Pulmonary artery endothelial cell (primary cell): Measurements from ENCODE around the gene ZBTB21. TPM values are rescaled to one million over a fixed set of nuclear protein-coding genes. Genes with fewer than 3 reads are reported as not detected.
"Not testable (repeated sequence)": the region's sequence is repeated elsewhere in the genome, so short reads cannot be mapped to it uniquely, and the experiment has no call there.

Source experiments
- DNase-seq: peaks from one replicate; pipeline ENCODE4 v3.0.0-alpha.2; 2011; ENCODE audit warnings: low read depth, low spot score
- total RNA-seq: library from RNA; depleted of rRNA; stranded (reverse); fragments of >200 nt; gene quantifications from 2 replicates; pipeline ENCODE4 v1.2.3, GENCODE V29; 2014

Gene ZBTB21
- total RNA-seq, 1 donor from 2014 or later: 5.0 TPM

DNA sequence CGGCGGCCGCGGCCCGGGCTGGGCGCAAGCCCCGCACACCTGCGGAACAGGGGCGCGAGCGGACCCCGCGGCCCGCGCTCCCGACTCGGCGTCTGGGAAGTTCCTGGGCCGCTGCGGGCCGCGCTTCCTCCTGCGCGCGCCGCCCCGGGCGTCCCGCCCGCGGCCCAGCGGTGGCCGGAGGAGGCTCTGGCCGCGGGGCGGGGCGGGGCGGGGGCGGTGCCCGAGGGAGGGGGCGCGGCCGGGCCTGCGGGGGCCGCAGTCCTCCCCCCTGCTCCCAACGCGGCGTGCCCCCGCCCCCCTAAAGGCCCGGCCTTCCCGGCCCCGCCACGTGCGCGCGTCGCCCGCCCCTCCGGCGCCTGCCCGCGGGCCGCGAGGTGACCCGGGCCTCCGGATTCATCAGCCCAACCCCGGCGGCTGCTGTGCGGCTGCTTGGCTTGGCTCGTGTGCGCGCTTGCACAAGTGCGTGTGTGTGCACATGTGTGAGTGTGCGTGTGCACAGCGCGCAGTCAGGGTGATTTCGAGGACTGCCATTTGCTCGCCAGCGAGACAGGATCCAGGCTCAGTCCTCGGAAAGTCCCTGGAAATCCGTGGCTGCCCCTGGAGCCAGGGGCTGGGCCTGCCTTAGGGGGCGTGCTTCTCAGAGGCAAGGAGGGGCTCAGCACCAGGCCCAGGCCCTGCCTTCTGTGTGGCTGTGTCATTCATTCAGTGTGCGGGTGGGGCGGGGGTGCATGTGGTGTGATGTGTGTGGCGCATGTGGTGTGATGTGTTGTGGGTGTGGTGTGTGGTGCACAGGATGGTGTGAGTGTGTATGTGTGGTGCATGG lies 56.1 kb downstream of the ZBTB21 start, which contains the start of gene C2CD2:
TSS of gene C2CD2 (minus strand) at position 188 of the 823 bp plus-strand sequence. CDS start 370 bp downstream, outside the sequence.
- DNase-seq: peak; percentile 46

DNA sequence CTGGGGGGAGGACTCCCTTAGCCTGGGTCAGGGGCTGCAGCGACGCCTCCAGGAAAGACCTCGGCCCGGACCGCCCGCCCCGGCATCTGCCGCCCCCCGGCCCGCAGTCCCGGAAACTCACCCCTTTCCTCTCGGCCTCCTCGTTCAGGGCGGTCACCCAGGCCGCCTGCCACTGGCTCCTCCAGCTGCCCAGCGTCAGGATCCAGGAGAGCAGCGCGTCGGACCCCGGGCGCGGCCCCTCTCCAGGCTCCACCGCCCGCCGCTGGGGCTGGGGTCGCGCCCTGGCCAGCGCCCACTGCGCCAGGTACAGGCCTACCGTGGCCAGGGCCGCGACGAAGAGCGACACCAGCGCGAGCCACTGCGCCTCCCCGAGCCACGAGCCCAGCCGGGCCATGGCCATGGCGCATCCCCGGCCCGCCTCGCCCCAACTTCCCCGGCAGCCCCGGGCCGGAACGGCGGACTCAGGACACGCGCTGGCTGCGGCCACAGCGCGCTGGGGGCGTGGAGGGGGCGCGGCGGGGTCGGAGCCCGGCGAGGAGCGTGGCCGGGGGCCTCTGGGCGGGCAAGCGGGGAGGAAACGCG lies 56.8 kb downstream of the ZBTB21 start:
- DNase-seq: no peak

DNA sequence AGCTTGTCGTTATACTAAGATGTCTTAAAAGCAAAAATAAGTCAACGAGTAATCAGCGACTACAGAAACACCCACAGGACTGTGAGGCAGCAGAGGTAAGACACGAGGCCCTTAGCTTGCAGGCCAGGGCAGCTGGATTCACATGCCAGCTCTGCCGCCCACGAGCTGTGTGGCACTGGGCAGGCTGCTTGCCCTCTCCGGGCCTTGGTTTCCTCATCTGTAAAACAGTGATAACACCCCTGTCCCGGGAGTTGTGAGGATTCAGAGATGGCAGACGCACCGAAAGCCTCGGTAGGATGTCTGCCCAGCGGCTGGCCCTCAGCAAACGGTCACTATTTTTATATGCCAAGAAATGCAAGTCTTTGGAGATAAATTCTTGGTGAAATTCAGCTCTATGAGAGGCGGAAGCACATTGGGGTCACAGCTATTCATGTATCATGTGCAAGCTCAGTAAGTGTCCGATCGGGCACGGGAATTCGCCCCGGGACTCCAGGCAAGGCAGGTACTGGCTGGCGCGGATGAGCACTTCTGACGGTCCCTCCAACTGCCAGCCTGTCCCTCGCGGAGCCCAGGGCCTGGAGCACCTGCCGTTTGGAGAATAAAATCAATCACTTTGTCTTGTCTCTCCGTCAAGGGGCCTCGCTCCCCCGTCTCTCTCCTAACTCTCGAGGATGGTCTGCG lies 57.5 kb downstream of the ZBTB21 start:
- DNase-seq: no peak

DNA sequence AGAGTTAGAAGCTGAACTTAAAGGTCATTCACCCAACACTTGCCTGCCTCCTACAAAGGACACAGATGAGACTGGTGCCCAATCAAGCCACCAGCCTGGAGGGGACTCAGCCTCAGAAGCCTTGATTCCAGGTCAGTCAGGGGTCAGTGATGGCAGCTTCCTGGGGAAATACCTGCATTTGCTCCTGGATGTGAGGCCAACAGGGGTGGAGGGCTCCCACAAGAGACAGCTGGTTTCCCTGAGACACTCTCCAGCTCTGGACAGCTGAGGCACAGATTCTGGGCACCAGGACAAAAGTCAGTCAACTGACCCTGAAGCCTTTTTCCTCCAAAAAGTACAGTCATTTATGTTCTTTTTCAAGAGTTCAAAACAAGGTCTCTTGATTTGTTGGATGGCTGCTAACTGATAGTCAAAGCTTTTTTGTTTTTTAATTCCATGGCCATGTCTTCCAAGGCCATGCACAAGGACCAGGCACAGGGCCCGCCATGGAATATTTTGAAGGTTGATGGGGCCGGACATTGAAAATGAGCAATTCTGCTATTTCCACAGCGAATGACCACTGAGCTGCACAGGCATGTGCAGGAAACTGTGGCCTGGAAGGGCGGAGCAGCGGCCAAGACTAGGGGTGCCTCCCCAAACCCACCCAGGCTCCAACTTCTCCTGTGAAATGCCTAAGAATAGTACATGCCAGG lies 58.1 kb downstream of the ZBTB21 start:
- no peak for DNase-seq

DNA sequence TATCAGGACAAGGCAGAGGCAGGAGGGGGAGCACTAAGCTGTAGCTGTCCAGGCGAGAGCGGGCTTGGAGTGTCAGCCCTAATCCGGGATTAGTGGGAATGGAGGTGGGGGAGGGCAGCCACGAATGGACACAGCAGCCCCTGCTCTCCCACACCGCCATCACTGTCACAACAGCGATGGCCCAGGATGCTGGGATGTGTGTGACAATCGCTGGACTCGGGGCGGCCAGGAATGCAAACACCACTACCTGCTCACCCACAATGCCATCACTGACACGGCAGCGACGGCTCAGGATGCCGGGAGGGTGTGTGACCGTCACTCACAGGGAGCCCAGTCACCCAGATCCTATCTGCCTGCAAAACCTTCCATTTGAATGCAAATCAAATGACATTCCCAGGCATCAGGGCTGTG lies 59.2 kb downstream of the ZBTB21 start:
- no peak for DNase-seq

DNA sequence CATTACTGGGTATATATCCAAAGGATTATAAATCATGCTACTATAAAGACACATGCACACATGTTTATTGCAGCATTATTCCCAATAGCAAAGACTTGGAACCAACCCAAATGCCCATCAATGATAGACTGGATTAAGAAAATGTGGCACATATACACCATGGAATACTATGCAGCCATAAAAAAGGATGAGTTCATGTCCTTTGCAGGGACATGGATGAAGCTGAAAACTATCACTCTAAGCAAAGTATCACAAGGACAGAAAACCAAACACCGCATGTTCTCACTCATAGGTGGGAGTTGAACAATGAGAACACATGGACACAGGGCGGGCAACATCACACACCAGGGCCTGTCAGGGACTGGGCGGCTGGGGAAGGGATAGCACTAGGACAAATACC lies 60.5 kb downstream of the ZBTB21 start:
- DNase-seq: not testable (repeated sequence)

DNA sequence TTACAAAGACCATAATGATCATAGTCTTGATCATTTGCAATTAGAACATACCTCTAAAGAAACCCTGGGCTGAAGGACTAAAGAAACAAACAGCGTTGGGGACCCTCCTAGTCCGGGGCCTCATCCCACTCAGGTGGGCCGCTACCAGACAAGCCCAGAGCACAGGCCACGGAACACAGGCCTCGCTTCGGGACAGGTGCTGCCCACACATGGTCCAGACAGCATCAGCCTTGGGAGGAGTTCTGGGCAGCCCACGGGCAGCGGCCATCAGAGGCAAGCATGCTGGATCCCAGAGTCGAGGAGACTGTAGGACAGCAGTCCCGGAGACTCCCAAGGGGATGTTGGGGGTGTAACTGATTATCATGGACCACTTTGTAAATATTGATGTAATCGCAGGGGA lies 61.3 kb downstream of the ZBTB21 start:
- DNase-seq: no peak

DNA sequence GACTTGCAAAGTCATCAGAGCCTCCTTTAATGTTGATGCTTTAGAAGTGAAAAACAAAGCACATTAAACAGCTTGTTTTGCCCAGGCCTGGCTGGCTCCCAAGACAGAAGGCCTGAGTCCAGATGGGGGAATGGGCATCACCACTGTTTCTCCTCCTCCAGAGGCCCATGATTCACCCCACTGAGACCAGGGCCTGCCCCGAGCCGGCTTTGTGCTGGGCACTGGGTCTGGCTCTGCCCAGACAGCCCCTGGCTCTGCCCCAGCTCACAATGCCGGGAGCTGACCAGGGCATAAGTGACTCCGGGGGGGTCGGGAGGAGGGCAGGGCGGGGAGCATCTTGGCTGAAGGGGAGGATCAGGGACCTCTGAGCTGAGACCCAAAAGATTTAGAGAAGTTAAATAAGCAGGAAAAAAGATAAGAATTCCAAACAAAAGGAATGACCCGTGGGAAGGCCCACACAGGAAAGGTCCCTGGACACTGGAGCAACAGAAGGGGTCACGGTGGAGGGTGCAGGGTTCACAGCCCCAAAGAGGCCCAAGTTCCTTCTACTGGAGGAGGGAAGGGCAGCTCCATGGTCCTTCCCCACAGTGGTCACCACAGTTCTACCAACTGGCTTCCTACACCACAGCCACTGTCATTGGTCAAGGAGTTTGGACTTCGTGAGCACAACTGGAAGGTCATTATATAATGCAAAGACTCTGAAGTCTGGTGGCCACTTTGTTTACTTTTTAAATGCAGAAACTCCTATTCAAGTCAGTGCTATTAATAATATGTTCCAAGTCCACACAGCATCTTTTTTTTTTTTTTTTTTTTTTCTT lies 61.9 kb downstream of the ZBTB21 start:
- DNase-seq: peak; percentile 57

DNA sequence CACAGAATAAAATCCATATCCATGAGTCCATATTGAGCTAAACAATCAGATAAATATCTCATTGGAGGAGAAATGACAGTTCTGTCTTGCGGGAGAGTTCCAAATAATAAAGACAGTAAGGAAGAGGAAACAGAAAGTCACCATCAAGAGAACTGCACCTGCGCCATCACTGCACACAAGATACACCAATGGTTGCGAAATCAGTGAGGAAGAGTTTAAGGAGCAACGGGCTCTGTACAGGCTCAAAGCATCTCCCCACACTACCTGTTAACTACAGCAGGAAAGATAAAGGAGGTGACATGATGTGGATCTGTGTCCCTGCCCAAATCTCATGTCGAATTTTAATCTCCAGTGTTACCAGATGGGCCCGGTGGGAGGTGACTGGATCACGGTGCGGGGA lies 64.2 kb downstream of the ZBTB21 start:
- no peak for DNase-seq

DNA sequence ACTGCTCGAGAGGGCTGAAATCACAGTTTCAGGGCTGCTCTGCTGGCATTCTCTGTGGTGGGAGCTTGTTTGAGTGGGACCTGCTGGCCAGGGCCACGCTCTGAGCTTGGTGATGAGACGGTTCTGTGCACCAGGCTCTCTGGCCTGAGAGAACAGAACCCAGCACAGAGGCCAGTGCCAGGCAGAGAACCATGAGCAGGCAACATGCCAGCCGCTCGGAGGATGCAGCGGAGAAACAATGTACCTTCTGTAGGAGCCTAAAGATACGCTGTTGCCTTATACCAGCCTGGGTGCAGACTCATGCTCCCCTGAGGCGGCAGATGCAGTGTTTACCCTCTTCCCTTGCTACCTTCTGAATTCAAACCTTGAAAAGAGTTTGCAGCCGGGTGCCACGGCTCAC lies 66.3 kb downstream of the ZBTB21 start:
- no peak for DNase-seq

DNA sequence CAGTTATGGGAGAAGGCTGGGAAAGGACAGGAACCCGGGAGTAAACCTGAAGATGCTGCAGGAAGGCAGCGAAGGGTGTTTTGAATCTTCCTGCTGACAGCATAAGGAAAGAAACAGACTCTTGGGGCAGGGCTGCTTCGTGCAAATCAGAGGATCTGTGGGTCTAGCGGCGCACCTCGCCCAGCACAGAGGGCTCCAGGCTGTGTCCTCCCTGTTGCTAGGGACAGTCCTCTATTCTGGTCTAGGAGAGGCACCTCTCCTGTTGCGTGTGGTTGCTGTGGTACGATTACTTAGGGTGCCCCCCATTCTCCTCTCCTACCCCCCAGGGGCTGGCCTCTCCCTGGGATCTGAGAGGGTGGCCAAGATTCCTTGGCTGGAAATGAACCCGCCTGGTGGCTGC lies 67.7 kb downstream of the ZBTB21 start:
- no peak for DNase-seq

DNA sequence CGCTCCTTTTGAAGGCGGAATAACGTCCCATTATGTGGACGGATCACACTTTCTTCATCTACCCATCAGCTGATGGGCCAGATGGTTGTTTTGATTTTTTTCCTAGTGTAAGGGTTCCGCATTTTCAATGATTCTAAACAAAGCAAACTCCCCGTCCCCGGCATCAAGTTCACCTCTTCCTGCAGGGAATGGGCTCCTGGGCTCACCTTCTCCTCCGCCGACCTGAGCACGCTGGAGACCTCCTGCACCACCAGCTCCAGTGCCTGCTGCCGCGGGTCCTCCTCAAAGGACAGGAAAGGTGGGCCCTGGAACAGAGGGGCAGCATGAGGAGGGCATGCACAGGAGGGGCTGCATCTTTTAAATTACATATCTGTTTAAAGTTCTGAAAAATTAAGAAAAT lies 68.2 kb downstream of the ZBTB21 start:
- DNase-seq: no peak

DNA sequence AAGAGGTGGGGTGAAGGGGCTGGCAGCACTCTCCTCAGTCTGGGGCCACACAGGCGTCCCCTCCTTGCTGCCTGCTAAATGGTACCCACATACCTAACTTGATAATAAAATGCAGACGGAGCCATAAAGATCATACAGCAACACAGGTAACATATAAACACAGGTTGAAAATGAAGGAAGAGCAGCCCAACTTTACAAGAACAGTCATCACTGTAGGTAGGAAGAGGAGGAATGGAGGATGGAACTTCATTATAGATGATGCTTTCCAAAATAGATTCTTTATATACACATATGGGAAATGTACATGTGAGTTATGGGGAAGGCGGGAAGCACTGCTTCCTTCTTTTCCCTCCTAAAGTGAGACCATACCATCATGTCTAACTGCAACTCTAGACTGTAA lies 69.7 kb downstream of the ZBTB21 start:
- no peak for DNase-seq

DNA sequence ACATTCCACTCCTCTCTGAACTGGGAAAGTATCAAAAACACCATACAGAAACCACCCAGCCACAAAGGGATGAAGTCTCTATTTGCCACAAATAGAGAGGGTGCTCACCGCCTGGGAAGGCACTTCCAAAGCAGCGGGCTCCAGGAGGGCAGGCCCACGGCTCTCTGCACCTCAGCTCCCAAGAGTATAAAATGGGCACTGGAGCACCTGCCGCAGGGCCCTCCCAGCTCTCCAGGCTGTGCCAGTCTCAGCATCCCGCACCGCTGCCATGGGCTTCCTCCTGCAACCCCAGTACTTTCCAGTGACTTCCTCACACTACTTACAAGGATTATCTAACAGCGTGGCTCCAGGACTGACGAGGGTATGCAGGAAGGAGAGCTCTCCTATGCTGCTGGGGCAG lies 70.8 kb downstream of the ZBTB21 start:
- no peak for DNase-seq

Other genes with a start within 250 kb of the ZBTB21 start
- 0.04 TPM in 1 of 2 replicates, not detected in the other for gene RIPK4, start 243.3 kb downstream of the ZBTB21 start, total RNA-seq
- 5.5 and 8.4 TPM in 2 replicates for gene PRDM15, start 131.0 kb downstream of the ZBTB21 start, total RNA-seq
- gene C2CD2, start 56.3 kb downstream of the ZBTB21 start, total RNA-seq: 35.1 and 51.1 TPM in 2 replicates
- not detected in 2 replicates for gene UMODL1, start 61.0 kb upstream of the ZBTB21 start, total RNA-seq
- gene ABCG1, start 208.8 kb upstream of the ZBTB21 start, total RNA-seq: 19.5 and 37.8 TPM in 2 replicates